Measurements from ENCODE around the gene OTOGL. TPM values are rescaled to one million over a fixed set of nuclear protein-coding genes. Genes with fewer than 3 reads are reported as not detected.

The OTOGL gene
- polyA plus RNA-seq, 1 donor = 0.22 TPM

- H3K4me3 ChIP-seq (ENCODE audit: low read length) = no peak overlapping the region
- no peak for DNase-seq
- H3K27me3 ChIP-seq (ENCODE audit: control insufficient read depth, insufficient read depth, low read length) = peaks cover 2% of the 10 kb centered on the region
- H3K4me1 ChIP-seq (ENCODE audit: control insufficient read depth, insufficient read depth, low read length) = no peaks in the 10 kb centered on the region
- no peak overlapping the region for H3K27ac ChIP-seq (ENCODE audit: low read length)
- H3K36me3 ChIP-seq (ENCODE audit: control insufficient read depth, insufficient read depth, low read length) = no peaks in the 10 kb centered on the region
- no peaks in the 10 kb centered on the region for H3K9me3 ChIP-seq (ENCODE audit: control insufficient read depth, low read depth, low read length)
Observed at GRCh38 chr12:80406253-80406652, 306.9 kb downstream of the OTOGL start.

- DNase-seq = no peak
- Histone ChIP-seq H3K9me3 (ENCODE audit: control insufficient read depth, low read depth, low read length) (no peaks in the 10 kb centered on the region), H3K4me1 (ENCODE audit: control insufficient read depth, insufficient read depth, low read length) (no peaks in the 10 kb centered on the region), H3K27me3 (ENCODE audit: control insufficient read depth, insufficient read depth, low read length) (no peaks in the 10 kb centered on the region), H3K4me3 (ENCODE audit: low read length) (no peak overlapping the region), H3K27ac (ENCODE audit: low read length) (no peak overlapping the region), H3K36me3 (ENCODE audit: control insufficient read depth, insufficient read depth, low read length) (no peaks in the 10 kb centered on the region)
- 67% methylated on average over 2 of the region's 3 CpGs for WGBS (ENCODE audit: insufficient coverage, low lambda C conversion rate)
Observed at GRCh38 chr12:80411787-80412186, 312.4 kb downstream of the OTOGL start.

GRCh38 chr12:80412343-80412953, 313.1 kb downstream of the OTOGL start:
- Histone ChIP-seq H3K36me3 (ENCODE audit: control insufficient read depth, insufficient read depth, low read length) (no peaks in the 10 kb centered on the region), H3K27ac (ENCODE audit: low read length) (no peak overlapping the region), H3K27me3 (ENCODE audit: control insufficient read depth, insufficient read depth, low read length) (no peaks in the 10 kb centered on the region), H3K4me3 (ENCODE audit: low read length) (no peak overlapping the region), H3K9me3 (ENCODE audit: control insufficient read depth, low read depth, low read length) (no peaks in the 10 kb centered on the region), H3K4me1 (ENCODE audit: control insufficient read depth, insufficient read depth, low read length) (no peaks in the 10 kb centered on the region)
- DNase-seq = peak in 1 of 2 donors; percentile 5
- WGBS (ENCODE audit: insufficient coverage, low lambda C conversion rate) = 0% methylated on average over 2 of the region's 3 CpGs

DNA sequence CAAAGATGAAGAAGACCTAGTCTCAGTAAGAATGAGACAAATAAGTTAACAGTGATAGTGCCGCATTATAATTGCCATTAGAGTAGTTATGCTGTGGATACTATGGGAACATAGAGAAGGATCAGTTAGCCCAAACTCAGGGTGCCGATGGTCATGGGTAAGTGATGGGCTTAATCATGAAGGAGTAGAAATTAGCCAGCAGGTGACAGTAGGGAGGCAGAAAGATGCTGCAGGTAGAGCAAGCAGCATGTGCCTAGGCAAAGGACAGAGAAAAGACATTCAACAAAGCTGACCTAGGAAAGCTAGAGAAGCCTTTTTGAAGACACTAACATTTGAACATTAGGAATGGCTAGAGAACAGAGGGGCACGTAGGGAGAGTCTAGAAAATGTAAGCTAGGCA, 314.1 kb downstream of the OTOGL start:
- no peak for DNase-seq
- no peaks in the 10 kb centered on the region for H3K9me3 ChIP-seq (ENCODE audit: control insufficient read depth, low read depth, low read length)
- no peaks in the 10 kb centered on the region for H3K27me3 ChIP-seq (ENCODE audit: control insufficient read depth, insufficient read depth, low read length)
- no peak overlapping the region for H3K4me3 ChIP-seq (ENCODE audit: low read length)
- H3K27ac ChIP-seq (ENCODE audit: low read length) = no peak overlapping the region
- no peaks in the 10 kb centered on the region for H3K36me3 ChIP-seq (ENCODE audit: control insufficient read depth, insufficient read depth, low read length)
- H3K4me1 ChIP-seq (ENCODE audit: control insufficient read depth, insufficient read depth, low read length) = no peaks in the 10 kb centered on the region
- 73% methylated on average over 2 of the region's 3 CpGs for WGBS (ENCODE audit: insufficient coverage, low lambda C conversion rate)

GRCh38 chr12:80415466-80415865, 316.1 kb downstream of the OTOGL start:
- Histone ChIP-seq H3K4me1 (ENCODE audit: control insufficient read depth, insufficient read depth, low read length) (no peaks in the 10 kb centered on the region), H3K4me3 (ENCODE audit: low read length) (no peak overlapping the region), H3K36me3 (ENCODE audit: control insufficient read depth, insufficient read depth, low read length) (no peaks in the 10 kb centered on the region), H3K9me3 (ENCODE audit: control insufficient read depth, low read depth, low read length) (no peaks in the 10 kb centered on the region), H3K27ac (ENCODE audit: low read length) (no peak overlapping the region), H3K27me3 (ENCODE audit: control insufficient read depth, insufficient read depth, low read length) (no peaks in the 10 kb centered on the region)
- no peak for DNase-seq
- 83% methylated on average over 1 of the region's 1 CpG for WGBS (ENCODE audit: insufficient coverage, low lambda C conversion rate)

GRCh38 chr12:80419644-80420043, 320.3 kb downstream of the OTOGL start:
- Histone ChIP-seq H3K9me3 (ENCODE audit: control insufficient read depth, low read depth, low read length) (no peaks in the 10 kb centered on the region), H3K27me3 (ENCODE audit: control insufficient read depth, insufficient read depth, low read length) (no peaks in the 10 kb centered on the region), H3K4me1 (ENCODE audit: control insufficient read depth, insufficient read depth, low read length) (no peaks in the 10 kb centered on the region), H3K4me3 (ENCODE audit: low read length) (no peak overlapping the region), H3K27ac (ENCODE audit: low read length) (no peak overlapping the region), H3K36me3 (ENCODE audit: control insufficient read depth, insufficient read depth, low read length) (no peaks in the 10 kb centered on the region)
- DNase-seq = no peak

GRCh38 chr12:80420075-80420474, 320.7 kb downstream of the OTOGL start:
- H3K4me1 ChIP-seq (ENCODE audit: control insufficient read depth, insufficient read depth, low read length) = no peaks in the 10 kb centered on the region
- H3K36me3 ChIP-seq (ENCODE audit: control insufficient read depth, insufficient read depth, low read length) = no peaks in the 10 kb centered on the region
- no peaks in the 10 kb centered on the region for H3K27me3 ChIP-seq (ENCODE audit: control insufficient read depth, insufficient read depth, low read length)
- no peaks in the 10 kb centered on the region for H3K9me3 ChIP-seq (ENCODE audit: control insufficient read depth, low read depth, low read length)
- no peak overlapping the region for H3K27ac ChIP-seq (ENCODE audit: low read length)
- no peak for DNase-seq
- no peak overlapping the region for H3K4me3 ChIP-seq (ENCODE audit: low read length)

- Histone ChIP-seq H3K4me3 (ENCODE audit: low read length) (no peak overlapping the region), H3K27me3 (ENCODE audit: control insufficient read depth, insufficient read depth, low read length) (no peaks in the 10 kb centered on the region), H3K27ac (ENCODE audit: low read length) (no peak overlapping the region), H3K9me3 (ENCODE audit: control insufficient read depth, low read depth, low read length) (no peaks in the 10 kb centered on the region), H3K36me3 (ENCODE audit: control insufficient read depth, insufficient read depth, low read length) (no peaks in the 10 kb centered on the region), H3K4me1 (ENCODE audit: control insufficient read depth, insufficient read depth, low read length) (no peaks in the 10 kb centered on the region)
- no peak for DNase-seq
- WGBS (ENCODE audit: insufficient coverage, low lambda C conversion rate) = no CpG with 5 or more reads among the region's 2 CpGs
Observed at GRCh38 chr12:80422550-80422949, 323.2 kb downstream of the OTOGL start.

Other genes starting within 250 kb of the OTOGL start
- gene PPP1R12A, start 164.4 kb upstream of the OTOGL start, polyA plus RNA-seq = 60.8 TPM